EH (cell line): ENCODE data around the gene RGS1.

Experiments used
- DNase-seq: peaks from one replicate; pipeline ENCODE4 v3.0.0-alpha.2; 2015; ENCODE audit warnings: low read depth

Gene RGS1, protein sequence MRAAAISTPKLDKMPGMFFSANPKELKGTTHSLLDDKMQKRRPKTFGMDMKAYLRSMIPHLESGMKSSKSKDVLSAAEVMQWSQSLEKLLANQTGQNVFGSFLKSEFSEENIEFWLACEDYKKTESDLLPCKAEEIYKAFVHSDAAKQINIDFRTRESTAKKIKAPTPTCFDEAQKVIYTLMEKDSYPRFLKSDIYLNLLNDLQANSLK

DNA sequence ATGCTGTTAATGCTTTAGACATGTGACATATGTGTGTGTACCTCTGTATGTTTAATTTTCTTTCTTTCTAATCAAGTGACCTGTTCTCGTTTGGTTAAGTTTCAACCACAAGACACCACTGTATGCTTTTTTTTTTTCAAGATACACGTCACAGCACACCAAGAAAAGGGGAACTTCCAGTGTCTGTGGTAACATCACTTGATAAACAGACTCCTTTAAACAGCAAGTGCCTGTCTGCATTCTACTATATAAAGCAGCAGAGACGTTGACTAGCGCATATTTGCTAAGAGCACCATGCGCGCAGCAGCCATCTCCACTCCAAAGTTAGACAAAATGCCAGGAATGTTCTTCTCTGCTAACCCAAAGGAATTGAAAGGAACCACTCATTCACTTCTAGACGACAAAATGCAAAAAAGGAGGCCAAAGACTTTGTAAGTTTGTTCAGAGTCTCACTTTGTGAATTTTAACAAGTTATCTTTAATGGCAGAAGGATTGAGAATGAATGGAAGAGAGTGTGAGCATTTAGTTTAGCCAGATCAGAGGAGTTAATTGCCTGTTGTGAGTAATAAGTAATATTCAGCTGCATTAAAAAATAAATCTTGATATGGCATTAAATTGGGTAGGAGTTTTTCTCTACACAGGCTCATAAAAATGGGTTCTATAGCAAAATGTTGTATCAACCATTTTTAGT is at the start of gene RGS1:
RGS1 (plus strand) TSS at position 275 of the 691 bp plus-strand sequence; CDS start at position 295, 20 bp downstream.
- DNase-seq: no peak

DNA sequence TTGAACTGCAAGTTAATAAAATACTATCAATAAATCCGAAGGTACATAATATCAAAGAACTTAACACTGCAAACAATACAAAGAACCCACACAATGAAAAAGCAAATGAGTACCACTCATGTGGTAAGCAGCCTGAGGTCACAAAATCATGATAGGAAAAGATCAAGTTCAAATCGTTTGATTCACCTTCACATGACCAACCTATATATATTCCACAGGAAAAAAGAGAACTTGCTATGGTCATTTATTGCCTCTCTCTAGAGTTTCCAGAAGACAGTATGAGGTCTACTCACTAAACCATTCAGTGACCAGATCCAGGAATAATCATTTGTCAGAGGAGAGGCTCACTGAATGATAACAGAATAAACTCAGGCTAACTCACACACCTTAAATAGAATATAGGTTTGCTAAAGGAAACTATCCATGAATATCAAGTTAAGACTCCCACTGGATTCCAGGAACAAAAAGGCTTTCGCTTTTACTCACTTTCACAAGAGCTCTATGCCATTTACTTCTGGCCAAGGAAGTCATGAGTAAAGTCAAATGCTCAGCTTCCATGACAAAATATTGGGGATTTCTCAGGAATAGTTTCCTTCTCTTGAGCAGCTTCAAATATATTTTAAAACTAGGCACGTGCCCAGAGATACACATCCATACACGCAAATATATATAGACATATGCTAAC is 48.3 kb upstream of the RGS1 start:
- DNase-seq: no peak

DNA sequence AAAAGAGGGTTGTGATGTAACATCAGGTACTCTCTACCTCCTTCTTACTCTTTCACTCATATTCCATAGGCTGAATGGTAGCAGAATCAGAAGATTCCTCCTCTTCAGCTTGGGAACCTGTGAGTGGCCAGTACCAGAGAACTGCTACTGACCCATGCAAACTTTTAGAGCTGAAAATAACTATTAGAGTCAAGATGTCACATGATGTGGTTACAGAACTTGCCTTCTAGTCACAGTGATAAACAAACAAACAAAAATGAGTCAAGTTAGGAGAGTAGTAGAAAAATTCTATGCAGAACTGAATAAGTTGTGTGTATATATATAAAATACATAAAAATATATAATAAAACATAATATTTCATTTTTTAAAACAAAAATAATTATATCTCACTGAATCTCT is 47.6 kb upstream of the RGS1 start:
- no peak for DNase-seq

DNA sequence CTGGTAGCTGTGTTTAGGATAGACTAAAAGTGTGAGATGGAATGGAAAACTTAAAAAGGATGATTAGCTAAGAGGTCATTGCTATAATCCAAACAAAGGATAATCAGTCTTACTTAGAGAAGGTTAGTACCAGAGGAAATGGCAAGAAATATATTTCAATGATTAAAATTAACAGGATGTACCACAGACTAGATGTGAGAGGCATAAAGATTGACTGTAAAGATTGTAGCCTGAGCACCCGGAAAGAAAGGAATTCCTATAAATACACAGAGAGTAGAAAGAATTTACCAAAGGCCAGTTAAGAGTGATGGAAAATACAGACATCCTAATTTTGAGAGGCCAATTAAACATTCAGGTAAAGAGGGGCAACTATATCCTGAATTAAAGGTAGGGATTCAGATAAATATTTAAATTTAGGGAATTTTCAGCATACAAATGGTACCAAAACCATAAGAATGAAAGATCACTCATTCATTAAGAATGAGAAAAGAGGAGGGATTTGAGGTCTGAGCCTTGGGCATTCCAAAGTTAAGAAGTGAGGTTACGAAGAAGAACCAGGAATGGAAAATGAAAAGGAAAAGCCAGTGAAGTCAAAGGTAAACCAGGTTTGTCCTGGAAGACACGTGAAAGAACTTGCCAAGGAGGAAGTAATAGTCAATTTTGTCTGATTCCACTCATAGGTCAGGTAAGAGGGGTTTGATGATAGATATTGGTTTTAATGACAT is 46.4 kb upstream of the RGS1 start:
- DNase-seq: peak; percentile 69

DNA sequence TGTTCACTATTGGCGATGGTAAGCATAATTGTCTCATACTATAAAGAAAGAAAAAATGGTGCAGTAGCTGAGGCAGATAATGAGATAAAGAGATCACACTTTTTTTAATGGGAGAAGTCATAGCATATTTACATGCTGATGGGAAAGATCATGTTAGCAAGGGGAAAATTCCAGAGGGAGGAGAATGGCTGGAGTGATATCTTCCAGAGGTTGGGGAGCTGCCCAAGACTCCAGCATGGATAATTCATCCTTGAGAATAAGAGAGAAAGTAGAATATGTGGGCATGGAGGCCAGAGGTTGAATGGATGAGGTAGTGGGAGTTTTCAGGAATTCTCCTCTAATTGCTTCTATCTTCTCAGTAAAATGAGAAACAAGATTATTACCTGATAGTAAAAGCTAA is 45.8 kb upstream of the RGS1 start:
- DNase-seq: peak; percentile 46

DNA sequence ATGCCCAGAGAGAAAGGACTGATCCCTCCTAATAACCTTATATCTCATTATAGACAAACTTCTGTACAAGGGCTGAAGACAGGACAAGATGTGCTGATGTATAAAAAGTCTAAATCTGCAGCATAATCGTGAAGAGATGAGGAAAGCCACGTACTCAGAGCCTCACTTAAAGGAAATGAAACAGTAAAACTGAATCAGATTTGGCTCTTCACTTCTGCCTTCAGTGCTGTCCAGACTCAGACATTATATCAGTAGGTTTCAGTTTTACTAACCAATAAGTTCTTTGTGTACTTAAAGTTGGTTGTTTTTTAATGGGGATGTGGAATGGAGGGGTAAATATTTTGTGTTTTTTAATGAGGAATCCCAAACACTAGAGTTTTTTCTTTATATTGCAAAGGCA is 45.3 kb upstream of the RGS1 start:
- peak; percentile 37 for DNase-seq

DNA sequence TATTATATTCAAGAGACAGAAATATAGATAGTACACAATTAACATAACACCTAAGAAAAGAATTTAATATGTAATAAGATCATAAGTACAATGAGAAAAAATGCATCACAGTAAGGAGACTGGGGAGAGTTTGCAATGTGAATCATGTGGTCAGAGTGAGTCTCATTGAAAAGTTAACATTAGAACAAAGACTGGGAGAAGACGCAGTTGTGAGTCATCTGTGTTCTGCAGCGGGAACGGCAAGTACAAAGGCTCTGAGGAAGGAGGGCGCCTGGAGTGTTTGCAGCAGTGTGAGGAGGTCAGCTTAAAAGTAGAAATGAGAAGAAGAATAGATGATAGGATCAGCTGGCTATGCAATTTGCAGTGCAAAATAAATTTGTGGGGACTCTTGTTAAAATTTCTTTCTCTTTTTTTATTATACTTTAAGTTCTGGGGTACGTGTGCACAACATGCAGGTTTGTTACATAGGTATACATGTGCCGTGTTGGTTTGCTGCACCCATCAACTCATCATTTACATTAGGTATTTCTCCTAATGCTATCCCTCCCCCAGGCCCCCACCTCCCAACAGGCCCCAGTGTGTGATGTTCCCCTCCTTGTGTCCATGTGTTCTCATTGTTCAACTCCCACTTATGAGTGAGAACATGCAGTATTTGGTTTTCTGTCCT is 44.4 kb upstream of the RGS1 start:
- DNase-seq: peak; percentile 89

DNA sequence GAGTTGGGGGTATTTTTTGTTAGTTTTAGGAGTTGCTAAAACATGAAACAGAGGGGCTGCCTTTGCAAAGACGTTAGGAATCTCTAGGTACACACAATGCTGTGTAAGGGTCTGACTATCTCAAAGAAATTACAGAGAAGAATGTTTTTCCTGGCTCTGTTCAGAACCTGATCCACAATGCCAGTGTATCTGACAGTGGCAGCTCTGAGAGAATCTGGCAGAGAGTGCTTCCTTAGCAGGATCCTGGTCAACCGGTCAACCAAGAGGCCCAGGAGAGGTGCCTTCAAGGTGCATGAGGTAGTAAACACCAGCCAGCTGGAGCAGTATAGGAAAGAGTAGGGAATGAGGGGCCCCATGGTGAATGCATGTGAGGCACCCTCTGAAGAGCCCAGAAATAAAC is 40.9 kb upstream of the RGS1 start:
- no peak for DNase-seq

DNA sequence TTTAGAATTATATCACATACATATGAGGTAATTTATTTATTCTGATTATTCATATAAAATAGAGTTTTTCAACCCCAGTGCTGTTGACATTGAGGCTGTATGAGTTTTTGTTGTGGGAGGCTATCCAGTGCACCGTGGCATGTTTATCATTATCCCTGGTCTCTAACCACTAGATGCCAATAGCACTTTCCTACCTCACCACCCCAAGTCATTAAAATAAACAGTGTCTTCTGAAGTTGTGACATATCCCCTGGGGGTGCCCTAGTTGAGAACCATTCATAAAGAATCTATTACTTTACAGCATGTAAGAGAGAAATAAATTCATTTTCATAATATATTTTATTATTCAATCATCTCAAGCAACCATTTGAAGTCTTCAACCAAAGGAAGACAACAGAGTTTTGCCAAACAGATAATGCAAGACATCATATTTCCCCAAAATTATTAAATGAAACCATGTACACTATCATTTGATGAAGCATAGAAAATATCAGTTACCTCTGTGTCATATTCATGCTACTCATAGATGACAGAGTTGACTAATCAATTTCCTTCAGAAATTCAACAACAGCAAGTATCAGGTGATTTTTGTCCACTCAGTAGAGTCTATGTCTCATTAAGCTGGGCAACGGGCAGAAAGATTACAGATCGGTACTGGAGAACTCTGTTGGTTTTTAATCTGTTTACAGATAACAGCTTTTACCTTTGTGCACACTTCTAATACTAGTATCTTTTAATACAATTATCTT is 39.5 kb upstream of the RGS1 start:
- DNase-seq: no peak

DNA sequence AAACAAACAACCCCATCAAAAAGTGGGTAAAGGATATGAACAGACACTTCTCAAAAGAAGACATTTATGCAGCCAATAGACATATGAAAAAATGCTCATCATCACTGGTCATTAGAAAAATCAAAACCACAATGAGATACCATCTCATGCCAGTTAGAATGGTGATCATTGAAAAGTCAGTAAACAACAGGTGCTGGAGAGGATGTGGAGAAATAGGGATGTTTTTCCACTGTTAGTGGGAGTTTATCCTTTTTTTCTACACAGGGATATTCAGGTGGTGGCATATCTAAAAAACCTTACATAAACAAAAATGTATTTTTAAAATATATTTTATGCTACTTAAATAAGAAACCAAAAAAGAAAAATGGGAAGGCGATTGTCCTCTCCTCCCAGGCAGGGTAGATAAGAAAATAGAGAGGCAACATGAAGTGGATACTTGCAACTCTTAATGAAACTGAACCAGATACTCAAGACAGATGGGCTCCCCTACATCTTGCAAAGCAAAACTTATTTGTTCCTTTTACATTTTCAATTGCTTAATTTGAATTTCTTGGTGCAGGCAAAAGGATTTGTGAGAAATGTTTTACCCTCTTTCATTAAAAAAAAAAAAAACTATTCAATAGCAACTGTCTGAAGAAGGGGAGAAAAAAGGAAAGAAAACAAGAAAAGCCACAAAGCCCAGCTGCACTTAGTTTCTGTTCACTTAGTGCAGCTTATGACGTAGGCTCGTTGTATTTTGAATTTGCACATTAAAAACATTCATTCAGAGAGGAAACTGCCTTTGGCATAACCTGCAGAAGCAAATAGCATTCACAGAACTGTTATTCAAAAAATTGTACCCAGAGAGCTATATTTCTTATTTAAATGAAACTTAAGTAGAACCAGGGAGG is 36.9 kb upstream of the RGS1 start:
- no peak for DNase-seq

DNA sequence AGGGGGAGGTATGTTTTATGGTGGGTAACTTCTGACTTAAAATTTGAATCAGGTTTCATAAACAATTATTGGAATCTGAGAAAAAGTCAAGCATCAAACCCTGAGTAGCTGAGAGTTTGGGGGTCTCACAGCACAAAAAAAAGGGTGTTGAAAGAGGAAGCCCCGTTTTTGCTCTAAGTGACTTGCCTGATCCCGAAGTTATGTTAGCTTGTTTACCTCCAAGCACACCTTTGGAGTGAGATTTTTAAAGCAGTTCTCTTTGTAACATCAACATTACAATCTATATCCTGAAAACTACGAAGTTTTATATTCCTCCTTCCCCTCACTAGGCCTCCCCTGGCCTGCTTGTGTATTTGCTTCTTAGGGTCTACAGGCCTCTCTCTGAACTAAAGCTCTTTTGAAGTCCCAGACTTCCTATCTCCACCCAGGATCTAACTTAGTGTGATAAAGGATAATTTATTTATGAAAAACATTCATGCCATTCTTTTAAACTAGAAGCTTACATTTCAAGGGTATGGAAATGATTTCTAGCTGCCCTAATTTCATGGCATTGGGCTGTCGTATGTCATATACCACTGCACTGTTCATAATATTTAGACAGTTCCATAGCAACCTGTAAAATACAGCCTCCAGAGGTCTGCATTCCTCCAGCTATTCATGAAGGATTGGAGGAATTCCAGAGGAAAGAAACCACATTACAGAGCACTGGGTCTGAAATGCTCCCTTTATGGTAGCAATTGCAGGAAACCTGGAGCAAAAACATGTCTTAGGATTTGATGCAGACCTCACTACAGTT is 36.1 kb upstream of the RGS1 start:
- DNase-seq: peak; percentile 97

DNA sequence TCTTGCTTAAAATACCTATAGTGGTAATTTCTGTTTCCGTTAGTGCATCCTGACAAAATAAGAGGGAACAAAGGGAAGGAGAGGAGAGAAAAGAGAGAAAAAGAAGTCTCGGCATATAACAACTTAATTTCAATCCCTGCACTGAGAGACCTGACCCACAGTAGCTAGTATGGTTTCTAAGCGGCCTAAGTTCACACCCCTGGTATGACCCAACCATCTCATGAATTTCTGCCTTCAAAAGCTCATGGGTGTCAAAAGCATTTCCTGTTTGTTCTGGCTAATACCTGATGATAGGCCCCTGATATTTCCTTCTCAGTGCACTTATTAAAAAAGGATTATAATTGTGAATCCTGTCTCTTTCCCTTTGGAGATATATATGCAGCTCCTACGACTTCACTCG is 32.1 kb upstream of the RGS1 start:
- DNase-seq: no peak

DNA sequence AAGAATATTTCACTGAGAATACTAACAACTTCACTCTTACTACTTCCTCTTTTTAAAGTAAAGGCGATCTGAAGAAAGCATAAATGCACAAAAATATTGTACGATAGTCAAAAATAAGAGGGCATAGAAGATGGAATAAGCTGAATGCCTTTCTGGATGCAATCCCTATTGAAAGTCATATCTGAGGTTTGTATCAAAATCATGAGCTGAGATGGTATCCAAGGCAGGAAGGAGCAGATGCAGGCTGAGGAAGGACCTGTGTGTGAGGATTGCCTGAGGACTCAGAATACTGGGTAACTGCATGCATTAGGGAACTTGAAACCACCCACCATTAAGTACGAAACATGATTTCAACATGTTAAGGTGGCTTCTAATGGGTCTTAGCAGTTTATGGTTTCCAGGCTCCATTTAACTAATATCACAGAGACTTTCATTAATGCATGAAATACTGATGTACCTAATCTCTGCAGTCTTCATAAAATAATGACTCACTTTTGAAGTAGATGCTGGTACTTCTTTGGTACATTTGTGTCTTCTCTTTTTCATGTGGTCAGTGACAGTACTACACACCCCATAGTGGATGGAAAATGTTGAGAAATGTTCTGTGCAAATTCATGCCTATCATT is 29.6 kb upstream of the RGS1 start:
- no peak for DNase-seq

DNA sequence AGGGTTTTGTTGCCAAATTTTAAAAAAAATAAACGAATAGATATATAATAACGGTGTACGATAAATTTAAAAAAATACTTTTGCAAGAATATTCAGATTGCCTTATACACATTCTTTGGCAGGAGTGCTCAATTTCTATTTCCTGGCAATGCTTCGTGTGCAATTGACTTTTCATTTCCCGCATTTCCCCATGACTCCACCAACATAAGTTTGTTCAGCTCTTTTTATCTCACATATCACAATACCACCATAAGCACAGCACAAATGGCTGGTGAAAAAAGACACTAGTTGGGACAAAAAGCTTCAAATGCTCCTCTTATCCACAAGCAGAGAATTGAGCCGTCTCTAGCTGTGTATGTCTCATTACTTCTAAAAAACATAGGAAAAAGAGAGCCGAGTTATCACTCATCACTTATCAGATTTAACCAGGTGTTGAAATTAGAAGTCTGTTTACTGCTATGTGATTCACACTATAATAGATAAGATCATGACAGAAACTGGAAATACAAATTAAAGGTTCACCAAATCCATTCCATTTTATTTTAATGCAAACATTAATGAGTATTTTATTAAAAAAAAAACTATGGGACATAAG is 28.9 kb upstream of the RGS1 start:
- DNase-seq: no peak

DNA sequence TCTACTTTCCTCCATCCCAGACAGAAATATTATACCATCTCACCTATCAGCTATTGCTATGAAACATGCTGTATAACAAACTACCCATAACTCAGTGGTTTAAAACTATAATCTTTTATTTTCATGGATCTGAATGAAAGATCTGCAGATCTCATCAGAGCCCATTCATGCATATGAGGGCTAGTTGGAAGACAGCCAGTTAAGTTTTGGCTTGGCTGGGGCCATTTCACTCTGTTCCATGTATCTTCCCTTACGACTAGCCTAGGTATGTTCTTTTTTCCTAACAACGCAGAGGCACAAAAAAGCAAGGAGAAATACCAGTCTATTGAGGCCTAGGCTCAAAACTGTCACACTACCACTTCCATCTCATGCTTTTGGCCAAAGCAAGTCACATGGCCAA is 28.1 kb upstream of the RGS1 start:
- no peak for DNase-seq

DNA sequence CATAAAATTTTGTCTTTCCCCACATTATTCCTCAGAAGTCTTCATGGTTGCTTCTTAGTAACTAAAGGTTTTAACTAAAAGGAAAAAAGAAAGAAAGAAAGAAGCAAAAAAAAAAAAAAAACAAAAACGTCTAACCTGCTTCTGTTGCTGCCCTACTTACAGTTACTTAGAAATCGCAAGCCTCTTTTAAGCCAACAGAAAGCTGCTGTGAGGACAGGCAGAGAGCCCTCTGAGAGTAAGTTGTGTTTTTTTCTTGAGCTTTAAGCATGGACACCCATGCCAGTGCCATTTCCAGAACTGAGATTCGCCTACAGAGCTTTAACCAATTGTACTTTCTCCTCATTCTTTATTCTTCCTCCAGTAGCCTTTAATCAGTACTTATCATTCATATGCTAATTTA is 25.6 kb upstream of the RGS1 start:
- DNase-seq: no peak

DNA sequence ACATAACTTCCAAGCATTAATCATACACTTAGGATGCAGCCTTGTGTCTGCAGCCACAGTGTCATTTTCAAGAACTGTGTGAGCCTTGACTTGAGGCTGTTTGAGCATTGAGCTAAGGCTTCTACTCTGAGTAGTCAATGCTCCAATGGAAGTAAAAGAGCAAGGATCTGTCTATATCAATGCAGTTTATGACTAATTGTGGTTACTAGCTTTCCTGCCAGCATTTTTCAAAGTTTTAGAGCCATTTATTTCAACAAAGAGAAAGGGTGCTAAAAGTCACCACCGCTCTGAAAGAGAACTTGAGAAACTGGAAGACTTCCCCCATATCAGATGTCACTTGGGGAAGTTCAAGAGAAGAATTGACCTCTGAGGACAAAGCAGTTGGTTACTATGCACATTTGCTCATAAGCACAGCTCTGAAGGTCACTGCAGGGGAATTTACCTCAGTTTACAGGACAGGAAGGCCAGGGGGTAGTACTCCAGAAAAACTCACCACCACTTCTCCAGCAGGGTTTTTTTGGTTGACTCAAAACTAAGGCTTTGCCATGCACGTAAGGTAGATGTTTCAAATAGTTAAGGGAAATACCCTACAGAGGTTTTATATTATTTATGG is 24.5 kb upstream of the RGS1 start:
- peak; percentile 93 for DNase-seq

DNA sequence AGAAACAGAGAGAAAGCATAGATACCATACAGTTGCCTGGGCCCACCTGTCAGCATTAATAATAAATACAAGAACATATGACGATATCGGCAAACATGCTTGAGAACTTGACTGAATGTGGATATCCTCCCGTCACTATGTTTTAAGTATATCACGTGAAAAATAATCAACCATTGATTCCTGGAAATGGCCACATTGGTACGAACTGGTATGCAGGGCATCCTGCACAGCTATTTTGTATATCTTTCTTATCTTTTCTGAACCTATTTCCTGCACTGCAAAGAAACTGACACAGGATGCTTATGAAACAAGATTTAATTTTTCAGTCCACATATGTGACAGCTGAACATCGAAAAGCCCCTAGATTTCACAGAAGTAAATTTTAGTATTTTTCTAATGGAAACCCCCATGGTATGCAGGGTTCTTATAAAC is 22.8 kb upstream of the RGS1 start:
- DNase-seq: no peak
